ENCODE measurements around the gene ELMO1.

The ELMO1 gene

DNA sequence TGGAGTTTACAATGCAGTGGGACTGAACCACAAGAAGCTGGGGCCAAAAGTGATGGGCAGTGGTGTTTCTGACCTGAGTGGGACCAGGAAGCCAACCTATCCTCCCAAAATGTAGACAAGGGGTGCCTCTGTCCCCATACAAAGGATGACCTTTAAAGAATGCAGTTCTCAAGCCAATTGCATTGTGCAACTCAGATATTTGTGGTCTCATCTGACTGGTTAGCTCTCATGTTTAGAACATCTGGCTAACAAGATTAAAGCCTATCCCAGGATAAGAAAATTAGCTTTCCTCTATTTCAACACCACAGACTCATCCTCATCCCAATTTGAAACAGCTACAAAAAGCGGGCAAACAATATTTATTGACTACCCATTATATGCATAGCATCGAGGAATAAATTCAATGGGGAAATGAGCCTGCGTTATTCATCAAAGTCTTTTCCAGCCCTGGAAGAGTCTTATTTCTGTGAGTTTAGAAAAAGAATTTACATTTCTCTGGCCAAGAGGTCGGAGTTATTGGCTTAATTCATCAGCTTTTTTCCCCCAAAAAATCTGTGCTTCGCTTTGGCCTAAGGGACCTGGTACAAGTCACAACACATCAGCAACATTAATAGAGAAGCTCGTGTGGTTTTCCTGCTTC lies 26.7 kb downstream of the ELMO1 start:
- no peaks in the 10 kb centered on the region for H3K4me1 ChIP-seq (ENCODE audit: control insufficient read depth, insufficient read depth, low read length, unreplicated experiment)
- no peaks in the 10 kb centered on the region for H3K79me2 ChIP-seq (ENCODE audit: control insufficient read depth, insufficient read depth, low read length, unreplicated experiment)
- no peak overlapping the region for H2AFZ ChIP-seq (ENCODE audit: low read length, unreplicated experiment)
- no peaks in the 10 kb centered on the region for H3K27me3 ChIP-seq (ENCODE audit: insufficient read depth, low read length)
- H3K27ac ChIP-seq (ENCODE audit: low read depth, low read length) = no peak overlapping the region
- no peaks in the 10 kb centered on the region for H3K36me3 ChIP-seq (ENCODE audit: insufficient read depth, low read length)
- H3K4me3 ChIP-seq (ENCODE audit: low read depth, low read length) = no peak overlapping the region

GRCh38 chr7:37420946-37421695 lies 27.5 kb downstream of the ELMO1 start:
- no peaks in the 10 kb centered on the region for H3K27me3 ChIP-seq (ENCODE audit: insufficient read depth, low read length)
- no peaks in the 10 kb centered on the region for H3K79me2 ChIP-seq (ENCODE audit: control insufficient read depth, insufficient read depth, low read length, unreplicated experiment)
- H2AFZ ChIP-seq (ENCODE audit: low read length, unreplicated experiment) = no peak overlapping the region
- H3K4me3 ChIP-seq (ENCODE audit: low read depth, low read length) = no peak overlapping the region
- no peak overlapping the region for H3K27ac ChIP-seq (ENCODE audit: low read depth, low read length)
- no peaks in the 10 kb centered on the region for H3K36me3 ChIP-seq (ENCODE audit: insufficient read depth, low read length)
- H3K4me1 ChIP-seq (ENCODE audit: control insufficient read depth, insufficient read depth, low read length, unreplicated experiment) = no peaks in the 10 kb centered on the region

- Histone ChIP-seq H2AFZ (ENCODE audit: low read length, unreplicated experiment) (no peak overlapping the region), H3K4me1 (ENCODE audit: control insufficient read depth, insufficient read depth, low read length, unreplicated experiment) (no peaks in the 10 kb centered on the region), H3K79me2 (ENCODE audit: control insufficient read depth, insufficient read depth, low read length, unreplicated experiment) (no peaks in the 10 kb centered on the region), H3K4me3 (ENCODE audit: low read depth, low read length) (no peak overlapping the region), H3K36me3 (ENCODE audit: insufficient read depth, low read length) (no peaks in the 10 kb centered on the region), H3K27ac (ENCODE audit: low read depth, low read length) (no peak overlapping the region), H3K27me3 (ENCODE audit: insufficient read depth, low read length) (no peaks in the 10 kb centered on the region)
Measured at GRCh38 chr7:37419496-37419895, 29.2 kb downstream of the ELMO1 start.

DNA sequence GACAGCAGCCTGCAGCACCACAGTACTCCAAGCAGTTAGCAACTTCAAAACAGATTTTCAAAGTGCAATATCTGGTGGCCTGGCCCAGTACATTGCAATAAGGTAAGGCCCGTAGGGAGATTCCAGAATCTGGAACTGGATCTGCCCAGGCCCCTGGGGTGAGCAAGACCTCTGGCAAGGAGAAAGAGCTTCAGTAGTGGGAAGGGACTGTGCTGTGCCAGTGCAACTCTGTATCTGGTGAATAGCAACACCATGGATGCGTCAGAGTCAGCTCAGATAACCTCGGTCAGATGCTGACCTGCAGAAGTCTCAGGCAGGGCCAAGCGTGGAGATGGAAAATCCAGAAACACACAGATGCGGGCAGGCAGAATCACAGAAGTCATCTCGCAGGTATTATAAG lies 30.3 kb downstream of the ELMO1 start:
- no peak overlapping the region for H2AFZ ChIP-seq (ENCODE audit: low read length, unreplicated experiment)
- no peaks in the 10 kb centered on the region for H3K4me1 ChIP-seq (ENCODE audit: control insufficient read depth, insufficient read depth, low read length, unreplicated experiment)
- no peaks in the 10 kb centered on the region for H3K79me2 ChIP-seq (ENCODE audit: control insufficient read depth, insufficient read depth, low read length, unreplicated experiment)
- no peak overlapping the region for H3K4me3 ChIP-seq (ENCODE audit: low read depth, low read length)
- no peaks in the 10 kb centered on the region for H3K36me3 ChIP-seq (ENCODE audit: insufficient read depth, low read length)
- H3K27me3 ChIP-seq (ENCODE audit: insufficient read depth, low read length) = no peaks in the 10 kb centered on the region
- no peak overlapping the region for H3K27ac ChIP-seq (ENCODE audit: low read depth, low read length)

GRCh38 chr7:37417107-37417474 lies 31.6 kb downstream of the ELMO1 start:
- Histone ChIP-seq H2AFZ (ENCODE audit: low read length, unreplicated experiment) (no peak overlapping the region), H3K36me3 (ENCODE audit: insufficient read depth, low read length) (no peaks in the 10 kb centered on the region), H3K27me3 (ENCODE audit: insufficient read depth, low read length) (no peaks in the 10 kb centered on the region), H3K4me3 (ENCODE audit: low read depth, low read length) (no peak overlapping the region), H3K27ac (ENCODE audit: low read depth, low read length) (no peak overlapping the region), H3K4me1 (ENCODE audit: control insufficient read depth, insufficient read depth, low read length, unreplicated experiment) (no peaks in the 10 kb centered on the region), H3K79me2 (ENCODE audit: control insufficient read depth, insufficient read depth, low read length, unreplicated experiment) (no peaks in the 10 kb centered on the region)

GRCh38 chr7:37416378-37417106 lies 32.1 kb downstream of the ELMO1 start:
- no peaks in the 10 kb centered on the region for H3K36me3 ChIP-seq (ENCODE audit: insufficient read depth, low read length)
- H2AFZ ChIP-seq (ENCODE audit: low read length, unreplicated experiment) = no peak overlapping the region
- no peaks in the 10 kb centered on the region for H3K79me2 ChIP-seq (ENCODE audit: control insufficient read depth, insufficient read depth, low read length, unreplicated experiment)
- no peaks in the 10 kb centered on the region for H3K4me1 ChIP-seq (ENCODE audit: control insufficient read depth, insufficient read depth, low read length, unreplicated experiment)
- H3K27ac ChIP-seq (ENCODE audit: low read depth, low read length) = no peak overlapping the region
- H3K4me3 ChIP-seq (ENCODE audit: low read depth, low read length) = no peak overlapping the region
- H3K27me3 ChIP-seq (ENCODE audit: insufficient read depth, low read length) = no peaks in the 10 kb centered on the region

DNA sequence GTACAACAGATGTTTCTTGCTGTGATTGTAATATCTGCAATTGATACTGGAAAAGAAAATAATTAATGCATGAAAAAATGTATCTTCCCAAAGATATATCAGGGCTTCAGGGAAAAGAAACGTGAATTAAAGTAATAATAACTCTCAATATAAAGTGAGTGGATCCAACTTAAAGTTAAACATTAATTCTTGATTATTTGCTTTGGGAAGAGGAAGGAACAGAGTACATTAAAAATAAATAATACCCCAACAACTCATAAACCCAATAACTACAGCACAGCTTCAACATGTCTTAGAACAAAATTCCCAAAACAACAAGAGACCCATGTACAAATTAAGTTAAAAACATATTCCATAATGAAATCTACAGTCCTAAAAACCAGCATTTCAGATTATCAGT lies 33.0 kb downstream of the ELMO1 start:
- no peak overlapping the region for H2AFZ ChIP-seq (ENCODE audit: low read length, unreplicated experiment)
- no peaks in the 10 kb centered on the region for H3K36me3 ChIP-seq (ENCODE audit: insufficient read depth, low read length)
- H3K4me3 ChIP-seq (ENCODE audit: low read depth, low read length) = no peak overlapping the region
- H3K4me1 ChIP-seq (ENCODE audit: control insufficient read depth, insufficient read depth, low read length, unreplicated experiment) = no peaks in the 10 kb centered on the region
- no peaks in the 10 kb centered on the region for H3K79me2 ChIP-seq (ENCODE audit: control insufficient read depth, insufficient read depth, low read length, unreplicated experiment)
- H3K27ac ChIP-seq (ENCODE audit: low read depth, low read length) = no peak overlapping the region
- no peaks in the 10 kb centered on the region for H3K27me3 ChIP-seq (ENCODE audit: insufficient read depth, low read length)

GRCh38 chr7:37414352-37414983 lies 34.2 kb downstream of the ELMO1 start:
- H3K79me2 ChIP-seq (ENCODE audit: control insufficient read depth, insufficient read depth, low read length, unreplicated experiment) = no peaks in the 10 kb centered on the region
- no peak overlapping the region for H3K4me3 ChIP-seq (ENCODE audit: low read depth, low read length)
- no peak overlapping the region for H3K27ac ChIP-seq (ENCODE audit: low read depth, low read length)
- no peaks in the 10 kb centered on the region for H3K36me3 ChIP-seq (ENCODE audit: insufficient read depth, low read length)
- H3K4me1 ChIP-seq (ENCODE audit: control insufficient read depth, insufficient read depth, low read length, unreplicated experiment) = no peaks in the 10 kb centered on the region
- no peak overlapping the region for H2AFZ ChIP-seq (ENCODE audit: low read length, unreplicated experiment)
- H3K27me3 ChIP-seq (ENCODE audit: insufficient read depth, low read length) = no peaks in the 10 kb centered on the region

DNA sequence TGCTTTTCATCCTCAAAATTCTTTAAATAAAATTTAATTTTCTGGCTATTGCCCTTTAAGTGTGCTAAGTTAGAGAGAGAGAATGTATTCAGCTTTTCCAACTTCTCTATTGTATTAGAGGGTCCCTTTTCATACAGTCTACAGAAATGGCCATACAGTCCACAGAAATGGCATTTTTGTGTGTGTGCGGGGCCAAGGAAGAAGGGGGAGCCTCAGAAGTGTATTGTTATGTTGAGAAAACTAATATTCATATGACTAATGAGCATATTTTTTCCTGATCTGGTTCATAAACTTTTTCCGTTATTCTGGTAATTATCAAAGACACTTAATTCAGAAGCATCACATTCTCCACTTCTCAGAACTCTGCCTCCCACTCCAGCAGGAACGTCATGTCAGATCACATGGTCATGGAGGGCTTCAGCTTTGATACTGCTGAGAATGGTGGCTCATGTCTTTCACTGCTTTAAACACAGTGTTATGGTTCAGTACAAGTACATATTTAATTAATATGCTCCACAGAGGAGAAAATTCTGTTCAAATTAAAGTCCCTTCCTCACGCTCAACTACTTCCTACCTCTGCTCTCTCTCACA lies 37.1 kb downstream of the ELMO1 start:
- no peak overlapping the region for H3K27ac ChIP-seq (ENCODE audit: low read depth, low read length)
- H2AFZ ChIP-seq (ENCODE audit: low read length, unreplicated experiment) = no peak overlapping the region
- H3K36me3 ChIP-seq (ENCODE audit: insufficient read depth, low read length) = no peaks in the 10 kb centered on the region
- no peaks in the 10 kb centered on the region for H3K27me3 ChIP-seq (ENCODE audit: insufficient read depth, low read length)
- H3K79me2 ChIP-seq (ENCODE audit: control insufficient read depth, insufficient read depth, low read length, unreplicated experiment) = no peaks in the 10 kb centered on the region
- no peak overlapping the region for H3K4me3 ChIP-seq (ENCODE audit: low read depth, low read length)
- H3K4me1 ChIP-seq (ENCODE audit: control insufficient read depth, insufficient read depth, low read length, unreplicated experiment) = no peaks in the 10 kb centered on the region

- Histone ChIP-seq H3K4me3 (ENCODE audit: low read depth, low read length) (no peak overlapping the region), H3K4me1 (ENCODE audit: control insufficient read depth, insufficient read depth, low read length, unreplicated experiment) (no peaks in the 10 kb centered on the region), H3K27ac (ENCODE audit: low read depth, low read length) (no peak overlapping the region), H3K27me3 (ENCODE audit: insufficient read depth, low read length) (no peaks in the 10 kb centered on the region), H2AFZ (ENCODE audit: low read length, unreplicated experiment) (no peak overlapping the region), H3K36me3 (ENCODE audit: insufficient read depth, low read length) (no peaks in the 10 kb centered on the region), H3K79me2 (ENCODE audit: control insufficient read depth, insufficient read depth, low read length, unreplicated experiment) (no peaks in the 10 kb centered on the region)
Measured at GRCh38 chr7:37410305-37411229, 38.1 kb downstream of the ELMO1 start.
